K562 (cell line): ENCODE measurements around the gene SLFN5. TPM values are rescaled to one million over a fixed set of nuclear protein-coding genes. Genes with fewer than 3 reads are reported as not detected.
"Not testable (repeated sequence)": the region's sequence is repeated elsewhere in the genome, so short reads cannot be mapped to it uniquely, and the experiment has no call there.

Experiments used
- ATAC-seq: fragments of 200-7000 bp; cut with Tn5 transposase; 3 replicates; pipeline ENCODE4 v1.9.1; 2020; ENCODE audit warnings: moderate library complexity
- BruUV-seq: library from RNA; stranded (reverse); fragments of 400-500 nt; replicated peaks from 2 replicates; lab custom pipeline; 2021; lab: Mats Ljungman, UMichigan
- CTCF ChIA-PET: fragments of 300-600 bp; formaldehyde crosslinking; extraction: SDS; loops from one replicate; lab custom pipeline; 2021; ENCODE audit warnings: low intra/inter-chr PET ratio; lab: Yijun Ruan, JAX
- POLR2A ChIA-PET: fragments of 300-600, 350-650 bp; sonication (Branson Sonifier 250); formaldehyde crosslinking; extraction: SDS; loops from one replicate; lab custom pipeline; 2021; ENCODE audit warnings: antibody characterized with exemption, inconsistent platforms; lab: Yijun Ruan, JAX
- DNase-seq, 4 experiments: peaks; one replicate each; pipeline versions ENCODE4 v3.0.0 to v3.0.0-alpha.2; 2011 to 2018; ENCODE audit warnings: low spot score in 3 of 4, mixed read lengths in 3 of 4; ENCODE audit errors: extremely low read depth in 1 of 4
- FAIRE-seq: peaks from 2 replicates; lab custom pipeline; 2011; peaks lifted over from hg19 to GRCh38; lab: Jason Lieb, UNC
- H2AFZ ChIP-seq: 2 replicates; pipeline ENCODE4 v1.6.0; 2011; ENCODE audit warnings: low read depth, low read length, control low read depth, inconsistent platforms
- H3K27ac ChIP-seq: fragments of 200-600 bp; 3 replicates; pipeline ENCODE4 v1.8.0; 2011; ENCODE audit warnings: low read depth, mild to moderate bottlenecking, control low read depth, inconsistent platforms, low read length, moderate library complexity, mixed read lengths; ENCODE audit errors: extremely low read depth
- H3K27me3 ChIP-seq, 2 experiments: fragments of 300-600 bp in 1 of 2; 2 replicates in 1 of 2; 3 replicates in 1 of 2; pipeline versions ENCODE4 v1.6.0 to v1.8.0; 2011; ENCODE audit warnings: inconsistent platforms in 2 of 2, low read length in 2 of 2, mild to moderate bottlenecking in 1 of 2, mixed read lengths in 1 of 2, moderate library complexity in 1 of 2; ENCODE audit not compliant: control insufficient read depth in 2 of 2, insufficient read depth in 2 of 2
- H3K36me3 ChIP-seq: fragments of 300-600 bp; 3 replicates; pipeline ENCODE4 v1.8.0; 2011; ENCODE audit warnings: mild to moderate bottlenecking, low read length, inconsistent platforms; ENCODE audit not compliant: control insufficient read depth, insufficient read depth
- H3K4me1 ChIP-seq, 2 experiments: fragments of 200-600 bp in 1 of 2; replicated peaks in 1 of 2; 2 replicates in 1 of 2; 3 replicates in 1 of 2; pipeline versions ENCODE4 v1.5.1 to v1.8.0; 2011; ENCODE audit warnings: inconsistent platforms in 2 of 2, low read length in 2 of 2, mild to moderate bottlenecking in 1 of 2, mixed read lengths in 1 of 2, moderate library complexity in 1 of 2; ENCODE audit not compliant: control insufficient read depth in 2 of 2, insufficient read depth in 2 of 2
- H3K4me2 ChIP-seq: 2 replicates; pipeline ENCODE4 v1.6.1; 2011; ENCODE audit warnings: low read length, control low read depth, inconsistent platforms, mixed read lengths; ENCODE audit not compliant: insufficient read depth
- H3K4me3 ChIP-seq: fragments of 200-600 bp; sonication (generic), shearing (Covaris generic); 2 replicates; pipeline ENCODE4 v1.5.1; 2016; ENCODE audit warnings: control low read depth, inconsistent platforms
- H3K79me2 ChIP-seq: fragments of 200-600 bp; 3 replicates; pipeline ENCODE4 v1.8.0; 2011; ENCODE audit warnings: low read length, inconsistent platforms; ENCODE audit not compliant: control insufficient read depth, insufficient read depth
- H3K9ac ChIP-seq, 2 experiments: 2 replicates each; pipeline versions ENCODE4 v1.6.0 to v1.6.1; 2011; ENCODE audit warnings: low read depth in 2 of 2, low read length in 2 of 2, control low read depth in 1 of 2, inconsistent platforms in 1 of 2, mild to moderate bottlenecking in 1 of 2, mixed read lengths in 1 of 2; ENCODE audit not compliant: insufficient read depth in 1 of 2
- H3K9me1 ChIP-seq: one replicate; pipeline ENCODE4 v1.6.0; 2011; ENCODE audit warnings: inconsistent platforms, mild to moderate bottlenecking, low read length, moderate library complexity; ENCODE audit not compliant: control insufficient read depth, insufficient read depth
- H3K9me3 ChIP-seq: replicated peaks from 2 replicates; pipeline ENCODE4 v1.5.1; 2011; ENCODE audit warnings: low read depth, low read length, inconsistent platforms; ENCODE audit not compliant: control insufficient read depth, insufficient read depth
- H4K20me1 ChIP-seq: replicated peaks from 2 replicates; pipeline ENCODE4 v1.6.1; 2011; ENCODE audit warnings: low read length, inconsistent platforms, mixed read lengths; ENCODE audit not compliant: control insufficient read depth, insufficient read depth
- whole genome bisulfite sequencing: fragments of 100-300 bp; shearing (Covaris generic); methylation state at CpG from one replicate; pipeline ENCODE4 v1.1.6; 2016; ENCODE audit warnings: low coverage, mixed read lengths; ENCODE audit not compliant: insufficient coverage; ENCODE audit errors: missing lambda C conversion rate; 5-methylcytosine and 5-hydroxymethylcytosine counted together
- in situ Hi-C: fragments of 300-500 bp; cut with MboI; formaldehyde crosslinking; loops from 4 replicates; pipeline ENCODE4 v1.15.0; 2018; ENCODE audit warnings: inconsistent platforms, mixed read lengths
- intact Hi-C: fragments of 100-400 bp; cut with micrococcal nuclease; formaldehyde crosslinking; loops from 2 replicates; pipeline ENCODE4 v1.14.2; 2022
- polyA plus RNA-seq, 8 experiments: library from polyadenylated mRNA; depleted of rRNA in 4 of 8; stranded (reverse) in 5 of 8; unstranded in 3 of 8; fragments of >200 nt; fragmentation: Nextera tagmentation in 2 of 8; fragmentation: Illumina TruSeq in 1 of 8; extraction: Ambion mirVana in 2 of 8; extraction: Trizol in 1 of 8; gene quantifications; 2 replicates each; pipeline versions ENCODE4 v1.2.1 to v1.2.3, GENCODE V29; 2011 to 2014; ENCODE audit warnings: inconsistent platforms in 1 of 8, missing spikeins in 1 of 8
- total RNA-seq, 7 experiments: library from RNA; depleted of rRNA in 6 of 7; stranded (reverse); fragments of >200 nt in 6 of 7; fragmentation: Illumina TruSeq in 2 of 7; extraction: Trizol in 2 of 7; gene quantifications; 2 replicates each; pipeline versions ENCODE4 v1.2.1 to v1.2.3, GENCODE V29; 2011 to 2021; ENCODE audit warnings: low replicate concordance in 1 of 7

SLFN5 gene
- total and polyA plus RNA-seq, 9 of the 15 experiments (the other 6 are each of a cell fraction or from before 2014, with no cell fraction given) = under 0.01 to 0.18 (median 0.04) TPM; not detected in 1

GRCh38 chr17:35194001-35194400, 48.9 kb upstream of the SLFN5 start, which contains the start of gene SLC35G3:
Gene SLC35G3, minus strand, starts transcription at chr17:35194393. Its CDS starts 86 bp downstream, at chr17:35194307.
- in situ Hi-C loops, H3K9me1 ChIP-seq, BruUV-seq, H3K4me1 ChIP-seq, H3K9me3 ChIP-seq, H3K4me2 ChIP-seq, intact Hi-C loops, POLR2A ChIA-PET, H4K20me1 ChIP-seq, H3K36me3 ChIP-seq, H3K4me3 ChIP-seq, H3K79me2 ChIP-seq, CTCF ChIA-PET, H3K27ac ChIP-seq, DNase-seq, H3K9ac ChIP-seq, ATAC-seq, FAIRE-seq, H3K27me3 ChIP-seq, H2AFZ ChIP-seq: not testable (repeated sequence)
- WGBS = 8% methylated on average over 10 of the region's 12 CpGs

- ATAC-seq, H4K20me1 ChIP-seq, H3K27me3 ChIP-seq, H3K9me1 ChIP-seq, BruUV-seq, H3K9me3 ChIP-seq, CTCF ChIA-PET, intact Hi-C loops, H3K36me3 ChIP-seq, H3K4me2 ChIP-seq, H2AFZ ChIP-seq, H3K27ac ChIP-seq, DNase-seq, H3K79me2 ChIP-seq, H3K4me1 ChIP-seq, POLR2A ChIA-PET, in situ Hi-C loops, H3K9ac ChIP-seq, H3K4me3 ChIP-seq, FAIRE-seq: not testable (repeated sequence)
- WGBS = 7% methylated on average over 12 of the region's 31 CpGs
Observed at GRCh38 chr17:35195062-35195461, 47.8 kb upstream of the SLFN5 start.
